ENCODE data around the gene SIX5. TPM values are rescaled to one million over a fixed set of nuclear protein-coding genes. Genes with fewer than 3 reads are reported as not detected.
A peak's percentile ranks its signal among the peaks of the same experiment; 100 is the strongest.

The SIX5 gene
- polyA plus RNA-seq, 4 donors: 15.9 to 32.4 (median 25.9) TPM

DNA sequence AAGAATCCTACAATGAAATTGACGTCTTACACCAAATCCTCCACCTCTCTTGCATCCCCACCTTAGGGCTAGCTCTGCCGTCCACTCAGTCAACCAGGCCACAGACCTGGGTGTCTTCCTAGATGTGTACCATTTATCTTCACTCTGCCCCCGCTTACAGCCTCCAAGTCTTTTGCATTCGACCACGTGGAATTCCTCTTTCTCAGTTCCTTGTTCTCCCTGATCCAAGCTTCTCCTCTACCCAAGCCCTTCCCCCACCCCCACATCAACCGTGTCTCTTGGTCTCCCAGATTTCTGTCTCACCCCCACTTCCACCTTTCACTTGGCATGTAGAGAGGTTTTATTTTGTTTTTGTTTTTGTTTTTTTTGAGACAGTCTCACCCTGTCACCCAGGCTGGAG is 24.8 kb upstream of the SIX5 start:
- DNase-seq (ENCODE audit: low read depth in 4 of 4, low spot score in 3 of 4): no peak

DNA sequence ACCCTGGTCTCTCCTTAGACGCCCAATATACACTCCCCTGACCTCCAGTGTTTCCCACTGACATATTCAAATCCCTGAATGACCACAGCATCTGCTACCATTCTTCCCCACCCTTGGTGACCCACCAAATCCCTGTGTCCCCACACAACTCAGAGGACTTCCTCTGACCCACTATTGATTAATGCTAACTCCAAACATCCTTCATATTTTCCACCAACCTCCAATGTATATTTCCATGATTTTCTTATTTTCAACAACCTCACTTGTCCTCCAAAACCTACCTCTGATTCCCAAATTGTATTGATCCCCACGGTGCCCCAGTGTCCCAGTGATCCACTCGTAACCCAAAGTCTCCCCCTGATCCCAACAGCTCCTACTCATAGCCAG is 24.1 kb upstream of the SIX5 start:
- DNase-seq (ENCODE audit: low read depth in 4 of 4, low spot score in 3 of 4): no peak

DNA sequence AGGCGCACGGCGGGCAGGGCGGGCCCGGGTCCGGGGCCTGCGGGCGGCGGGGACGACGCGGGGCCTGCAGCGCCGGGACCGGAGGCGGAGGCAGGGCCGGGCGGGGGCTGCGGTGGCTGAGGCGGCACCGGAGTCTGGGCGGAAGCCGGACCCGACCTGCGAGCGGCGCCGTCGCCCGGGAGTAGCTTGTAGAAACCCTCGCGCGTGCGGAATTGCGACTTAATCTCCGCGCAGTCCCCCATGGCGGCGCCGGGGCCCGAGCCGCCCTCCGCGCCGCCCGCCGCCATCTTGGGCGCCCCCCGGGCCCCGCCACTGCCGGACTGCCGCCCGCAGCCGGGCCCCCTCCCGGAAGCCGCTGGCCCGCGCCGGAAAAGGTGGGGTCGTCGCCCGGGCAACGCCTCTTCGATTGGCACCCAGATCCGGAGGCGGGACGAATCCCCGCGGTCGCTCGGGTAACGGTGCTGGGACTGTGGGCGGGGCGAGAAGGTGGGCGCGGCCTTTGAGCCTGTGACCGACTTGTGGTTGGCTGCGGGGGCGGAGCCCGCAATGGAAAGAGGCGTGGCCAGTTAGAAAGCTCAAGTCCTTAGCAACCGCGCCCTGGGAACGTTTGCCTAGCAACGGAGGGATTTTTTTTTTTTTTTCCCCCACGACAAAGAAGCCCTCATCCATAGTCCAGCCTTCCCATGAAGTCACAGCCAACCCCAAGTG is 23.6 kb upstream of the SIX5 start, which contains the start of gene DMWD:
Gene DMWD (minus strand): TSS at position 376 of the 708 bp plus-strand sequence. CDS start 89 bp downstream, at position 287.
- peak; percentile 95 to 98 (median 97) for DNase-seq (ENCODE audit: low read depth in 4 of 4, low spot score in 3 of 4)

DNA sequence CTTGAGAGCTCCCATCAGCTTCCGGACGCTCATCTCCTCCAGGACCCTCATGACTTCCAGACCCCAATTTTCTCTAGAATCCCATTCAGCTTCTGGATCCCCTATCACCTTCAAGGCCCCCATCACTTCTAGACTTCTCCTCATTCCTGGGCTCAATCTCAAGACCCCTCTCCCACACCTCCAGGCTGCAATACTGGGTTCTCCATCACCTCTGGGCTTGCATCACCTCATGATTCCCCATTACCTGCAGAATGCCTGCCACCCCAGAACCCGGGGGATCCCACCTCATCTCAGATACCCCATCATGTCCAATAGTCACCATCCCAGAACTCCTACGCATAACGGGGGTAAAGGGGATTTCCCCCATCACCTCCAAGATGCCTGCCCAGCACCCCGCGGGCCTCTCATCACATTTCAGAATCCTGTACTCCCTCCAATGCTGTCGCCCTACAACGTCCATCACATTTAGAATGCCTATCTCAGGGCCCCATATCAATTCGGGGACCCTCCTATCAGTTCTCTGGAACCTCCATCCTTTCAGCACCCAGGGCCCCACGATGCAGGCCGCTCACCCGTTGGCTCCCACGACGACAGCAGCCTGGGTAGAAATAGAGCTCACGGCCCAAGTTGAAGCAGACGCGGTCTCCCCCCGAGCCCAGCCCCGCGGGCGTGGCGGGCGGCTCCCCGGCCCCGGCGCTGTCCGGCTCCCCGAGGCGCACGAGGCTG is 22.9 kb upstream of the SIX5 start:
- no peak for DNase-seq (ENCODE audit: low read depth in 4 of 4, low spot score in 3 of 4)

DNA sequence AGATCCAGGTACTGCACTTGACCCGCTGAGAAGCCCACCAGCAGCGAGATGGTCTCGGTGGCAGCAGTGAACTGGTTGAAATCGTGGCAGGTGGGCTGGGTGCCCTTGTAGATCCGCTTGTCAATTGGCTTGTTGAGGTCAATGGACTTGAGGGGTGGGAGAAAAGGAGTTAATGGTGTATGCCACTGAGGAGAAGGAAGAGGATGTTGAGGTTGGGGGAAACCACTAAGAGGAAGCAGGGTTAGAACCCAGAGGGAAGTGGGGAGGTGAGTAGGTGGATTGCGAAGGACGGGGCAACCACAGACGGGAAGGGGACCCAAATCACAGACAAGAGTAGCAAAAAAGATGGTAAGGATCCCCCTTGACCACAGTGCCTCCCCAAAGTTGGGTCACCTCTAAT is 21.9 kb upstream of the SIX5 start:
- DNase-seq (ENCODE audit: low read depth in 4 of 4, low spot score in 3 of 4): no peak

DNA sequence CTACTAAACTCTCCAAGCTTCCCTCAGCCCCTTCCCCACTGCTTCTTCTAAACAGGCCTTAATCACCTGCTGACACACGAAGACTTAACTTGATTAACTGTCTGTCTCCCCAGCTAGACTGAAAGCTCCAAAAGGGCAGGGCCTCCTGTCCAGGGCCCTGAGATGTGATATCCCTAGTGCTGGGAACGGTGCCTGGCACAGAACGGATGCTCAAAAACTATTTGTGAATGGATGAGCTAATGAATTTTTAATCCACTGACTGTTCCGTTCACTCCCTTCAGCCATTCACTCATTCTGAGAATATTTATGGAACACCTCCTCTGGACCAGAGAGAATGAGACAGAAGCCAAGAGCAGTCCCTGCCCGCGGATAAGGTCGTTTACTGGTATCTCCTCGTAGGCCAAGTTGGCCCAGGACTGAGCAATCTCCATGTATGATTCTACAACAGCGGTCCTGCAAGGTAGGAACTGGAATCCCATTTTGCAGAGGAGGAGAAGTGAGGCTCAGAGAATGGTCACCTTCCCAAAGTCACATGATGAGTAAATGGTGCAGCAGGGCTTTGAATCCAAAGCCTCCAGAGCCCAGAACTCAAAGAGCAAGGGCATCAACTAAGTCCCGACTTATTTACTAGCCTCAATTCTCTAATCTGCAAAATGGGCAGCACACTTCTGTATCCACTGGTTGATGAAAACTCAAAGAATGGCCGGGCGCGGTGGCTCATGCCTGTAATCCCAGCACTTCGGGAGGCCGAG is 20.2 kb upstream of the SIX5 start:
- DNase-seq (ENCODE audit: low read depth in 4 of 4, low spot score in 3 of 4): no peak

DNA sequence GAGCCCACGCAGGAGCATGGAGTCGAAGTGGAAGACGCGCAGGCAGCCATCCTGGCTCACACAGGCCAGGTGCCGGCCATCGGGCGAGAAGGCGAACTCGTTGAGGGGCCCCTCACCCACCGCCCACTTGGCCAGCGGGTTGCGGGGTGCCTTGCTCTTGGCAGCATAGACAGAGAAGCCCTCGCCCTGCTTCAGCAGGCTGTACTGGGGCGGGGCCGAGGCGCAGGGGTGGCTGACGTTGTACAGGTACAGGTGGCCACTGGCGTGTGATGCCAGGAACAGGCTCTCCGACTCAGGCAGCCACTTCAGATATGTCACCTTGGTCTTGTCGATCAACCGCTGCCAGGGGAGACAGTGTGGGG is 17.5 kb upstream of the SIX5 start:
- DNase-seq (ENCODE audit: low read depth in 4 of 4, low spot score in 3 of 4): no peak

DNA sequence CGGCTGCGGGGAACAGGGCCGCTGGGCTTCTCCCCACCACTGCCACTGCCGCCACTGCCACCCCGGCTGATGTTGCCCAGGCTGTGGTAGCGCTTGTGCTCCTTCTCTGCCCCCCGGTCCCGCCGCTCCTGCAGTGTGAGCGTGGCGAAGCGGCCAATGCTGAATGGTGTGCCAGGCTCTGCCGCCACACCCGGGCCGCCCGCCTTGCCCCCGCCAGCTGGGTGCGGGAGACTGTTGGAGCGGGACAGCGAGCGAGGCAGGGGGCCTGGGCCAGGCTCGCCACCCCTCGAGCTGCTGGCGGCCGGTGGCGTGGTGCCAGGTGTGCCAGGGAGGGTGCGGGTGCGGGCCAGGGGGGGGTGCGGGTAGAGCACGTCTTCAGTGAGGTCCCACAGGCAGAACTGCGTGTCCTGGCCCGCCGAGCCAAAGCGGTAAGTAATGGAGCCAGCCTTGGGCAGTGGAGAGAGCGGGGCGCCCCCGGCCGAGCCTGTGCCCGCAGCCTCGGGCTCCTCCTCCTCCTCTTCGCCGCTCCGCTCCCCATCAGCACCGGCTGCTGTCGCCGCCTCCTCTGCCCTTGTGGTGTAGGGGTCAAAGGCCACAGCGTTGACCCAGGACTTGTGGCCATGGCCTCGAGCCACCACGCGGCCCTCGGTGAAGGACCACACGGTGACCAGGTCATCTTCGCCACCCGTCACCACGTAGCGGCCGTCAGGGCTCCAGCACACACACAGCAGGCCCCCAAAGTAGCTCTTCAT is 16.9 kb upstream of the SIX5 start:
- DNase-seq (ENCODE audit: low read depth in 4 of 4, low spot score in 3 of 4): no peak

DNA sequence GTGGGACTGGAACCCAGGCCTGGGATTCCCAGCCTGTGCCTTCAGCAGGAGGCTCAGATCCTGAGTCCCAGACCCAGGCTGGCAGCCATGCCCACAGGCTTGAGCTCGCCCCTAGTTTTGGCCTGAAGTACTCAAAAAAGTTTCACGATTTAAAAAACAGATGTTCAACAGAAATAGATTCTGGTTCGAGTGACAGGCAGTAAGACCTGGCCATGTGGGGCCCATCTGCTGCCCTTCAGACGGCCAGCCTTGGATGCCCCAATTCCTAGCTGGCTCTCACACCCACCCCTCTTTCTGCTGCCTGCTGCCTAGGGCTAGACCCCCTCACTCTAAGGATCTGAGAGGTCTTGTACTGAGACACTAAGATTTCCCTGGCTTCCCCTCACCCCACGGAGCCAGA is 16.0 kb upstream of the SIX5 start:
- DNase-seq (ENCODE audit: low read depth in 4 of 4, low spot score in 3 of 4): no peak

DNA sequence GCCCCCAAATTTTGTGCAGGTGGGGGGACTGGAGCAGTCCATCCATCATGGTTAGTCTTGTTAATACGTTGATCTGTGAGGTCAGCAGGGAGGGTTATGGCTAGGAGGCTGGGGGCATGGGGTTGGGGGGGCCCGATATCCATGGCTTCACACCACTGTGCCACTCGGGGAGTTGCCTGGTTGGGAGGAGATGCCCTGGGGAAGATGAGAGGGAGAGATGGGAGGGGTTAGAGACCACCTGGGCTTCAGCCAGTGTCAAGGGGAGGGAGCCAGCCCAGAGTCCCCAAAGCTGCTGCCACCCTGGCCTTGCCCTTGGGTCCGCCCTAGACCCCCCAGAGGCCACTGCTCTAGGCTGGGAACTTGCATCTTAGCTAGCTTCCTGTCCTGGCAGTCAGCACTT is 15.0 kb upstream of the SIX5 start:
- DNase-seq (ENCODE audit: low read depth in 4 of 4, low spot score in 3 of 4): no peak

DNA sequence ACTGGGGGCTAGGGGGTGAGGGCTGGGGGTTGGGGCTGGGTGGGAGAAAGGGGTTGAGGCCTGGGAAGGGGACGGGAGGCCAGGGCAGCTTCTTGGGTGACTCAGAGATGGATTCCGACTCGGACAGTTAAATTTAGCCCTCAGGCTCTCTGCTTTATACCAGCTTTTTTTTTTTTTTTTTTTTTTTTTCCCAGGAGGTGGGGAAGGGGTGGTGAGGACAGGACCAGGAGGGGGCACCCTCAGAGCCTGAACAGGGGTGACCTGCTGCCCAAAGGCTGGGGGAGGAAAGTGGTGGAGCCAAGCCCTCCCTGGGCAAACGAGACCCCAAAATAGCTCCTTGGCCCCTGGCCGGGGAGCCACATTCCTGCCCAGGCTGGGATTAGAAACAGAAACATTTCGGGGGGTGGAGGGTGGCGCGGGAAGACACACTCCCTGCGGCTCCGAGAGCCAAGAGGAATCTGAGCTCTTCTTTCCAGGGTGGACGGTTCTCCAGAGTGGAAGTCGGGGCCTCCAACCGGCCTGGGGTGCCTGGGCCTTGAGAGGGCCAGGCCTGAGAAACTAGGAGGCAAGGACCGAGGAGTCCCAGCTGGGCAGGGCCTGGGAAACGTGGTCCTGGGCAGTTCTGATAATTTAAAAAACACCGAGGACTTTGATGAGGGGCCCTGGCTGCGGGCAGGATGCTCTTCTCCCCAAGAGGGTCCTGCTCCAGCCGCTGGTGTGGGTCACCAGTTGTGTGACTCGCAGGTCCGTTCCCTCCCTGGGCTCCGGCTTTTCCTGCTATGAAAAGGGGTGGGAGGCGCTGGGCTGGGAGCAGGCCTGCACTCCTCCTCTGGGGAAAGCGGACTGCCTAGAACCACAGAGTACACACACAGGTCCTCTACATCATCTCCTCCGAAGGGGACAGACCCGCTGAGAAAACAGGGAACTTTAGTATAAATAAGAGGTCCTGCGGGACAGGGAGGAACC is 14.1 kb upstream of the SIX5 start:
- no peak for DNase-seq (ENCODE audit: low read depth in 4 of 4, low spot score in 3 of 4)

DNA sequence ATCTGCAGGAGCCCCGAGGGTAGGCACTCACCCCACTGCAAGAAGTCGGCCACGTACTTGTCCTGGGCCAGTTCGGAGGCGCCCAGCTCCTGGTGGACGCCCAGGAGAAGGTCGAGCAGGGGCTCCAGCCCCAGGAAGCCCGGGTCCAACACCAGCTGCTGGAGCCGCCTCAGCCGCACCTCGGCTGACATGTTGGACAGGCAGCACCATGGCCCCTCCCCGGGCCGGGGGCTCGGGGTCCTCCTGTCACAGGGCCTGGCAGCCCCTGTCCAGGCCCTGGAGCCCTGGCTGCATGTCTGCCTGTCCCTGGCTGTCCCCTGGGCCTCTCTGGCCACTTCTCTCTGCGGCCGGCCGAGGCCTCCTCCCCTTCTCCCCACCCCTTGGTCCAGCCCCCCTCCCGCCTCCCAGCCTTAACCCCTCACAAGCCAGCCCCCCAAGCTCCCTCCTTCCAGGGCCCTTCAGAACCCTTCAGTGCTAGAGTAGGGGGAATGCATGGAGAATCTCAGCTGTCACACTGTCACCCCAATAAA is 13.2 kb upstream of the SIX5 start, which contains the start of gene DMPK:
Gene DMPK (minus strand): TSS at position 329 of the 530 bp plus-strand sequence. CDS start 138 bp downstream, at position 191.
- no peak for DNase-seq (ENCODE audit: low read depth in 4 of 4, low spot score in 3 of 4)

DNA sequence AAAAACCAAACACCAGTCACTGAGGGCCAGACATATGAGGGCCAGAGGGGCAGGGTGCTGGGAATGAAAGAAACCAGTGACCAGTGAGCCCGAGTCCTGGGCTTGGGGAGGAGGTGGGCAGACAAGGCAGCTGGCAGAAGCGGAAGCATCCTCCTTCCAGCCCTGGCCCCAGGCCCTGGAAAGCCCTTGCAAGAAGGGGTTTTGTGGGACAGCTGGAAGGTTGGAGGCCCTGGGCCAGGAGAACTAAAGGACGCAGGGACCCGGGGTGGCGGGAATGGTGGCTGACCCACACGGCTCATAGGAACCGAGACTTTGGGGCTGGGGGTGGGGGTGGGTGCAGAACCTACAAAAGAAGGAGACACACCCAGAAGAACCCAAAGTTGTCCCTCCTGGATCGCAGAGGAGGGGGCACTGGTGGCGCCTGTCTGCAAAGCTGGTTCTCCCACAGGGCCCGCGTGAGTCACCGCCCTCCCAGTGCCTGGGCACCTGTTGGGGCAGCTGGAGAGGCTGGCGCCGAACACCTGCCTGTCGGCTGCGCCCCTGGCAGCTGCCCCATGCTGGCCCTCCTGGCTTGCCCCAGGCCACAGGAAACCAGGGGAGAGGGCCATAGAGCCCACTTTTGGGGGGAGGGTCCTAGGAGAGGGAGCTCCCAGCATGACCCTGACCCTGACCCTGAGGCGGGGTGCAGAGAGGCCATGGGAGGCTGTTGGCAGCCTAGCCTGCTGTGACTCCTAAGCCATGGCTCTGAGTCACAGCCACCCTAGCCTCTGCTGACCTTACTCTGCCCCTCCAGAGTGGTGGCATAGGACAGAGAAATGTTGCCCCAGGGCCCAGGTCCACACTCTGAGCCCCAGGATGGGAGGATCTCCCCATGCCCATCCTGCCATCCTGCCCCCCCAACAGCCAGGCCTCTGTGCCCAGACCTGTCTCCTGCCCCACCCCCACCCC is 12.4 kb upstream of the SIX5 start:
- no peak for DNase-seq (ENCODE audit: low read depth in 4 of 4, low spot score in 3 of 4)

DNA sequence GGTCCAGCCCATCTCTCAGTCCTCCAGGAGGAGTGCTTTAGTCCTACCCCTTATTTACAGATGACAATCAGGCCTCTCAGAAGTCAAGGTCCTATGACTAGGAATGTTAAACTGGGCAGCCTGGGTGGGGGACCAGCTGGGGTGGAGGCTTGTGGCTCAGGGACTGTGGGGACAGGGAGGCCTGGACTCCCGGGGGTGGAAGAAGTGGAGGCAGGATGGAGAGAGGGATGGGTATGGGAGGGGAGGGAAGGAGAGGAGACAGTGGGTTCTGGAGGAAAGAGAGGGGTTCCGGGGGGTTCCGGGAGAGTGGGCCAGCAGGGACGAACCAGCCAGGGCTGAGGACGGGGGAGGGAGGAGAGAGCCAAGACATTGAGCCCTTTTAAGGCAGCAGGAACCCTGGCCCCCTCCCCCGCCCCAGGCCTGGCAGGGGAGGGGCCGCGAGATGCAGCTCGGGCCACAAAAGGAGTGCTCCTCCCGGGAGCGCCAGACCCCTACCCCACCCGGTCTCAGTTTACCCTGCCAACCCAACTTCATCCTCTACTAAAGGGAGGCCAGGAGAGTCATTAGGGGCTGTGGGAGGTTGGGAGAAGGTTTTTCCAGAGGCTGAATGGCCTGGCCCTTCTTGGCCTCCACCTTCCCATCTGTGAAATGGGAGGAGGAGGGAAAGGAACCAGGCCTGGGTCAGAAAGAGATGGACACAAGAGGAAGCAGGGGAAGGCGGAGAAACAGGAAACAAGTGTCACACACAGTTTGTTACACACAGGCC is 11.6 kb upstream of the SIX5 start:
- DNase-seq (ENCODE audit: low read depth in 4 of 4, low spot score in 3 of 4): no peak

DNA sequence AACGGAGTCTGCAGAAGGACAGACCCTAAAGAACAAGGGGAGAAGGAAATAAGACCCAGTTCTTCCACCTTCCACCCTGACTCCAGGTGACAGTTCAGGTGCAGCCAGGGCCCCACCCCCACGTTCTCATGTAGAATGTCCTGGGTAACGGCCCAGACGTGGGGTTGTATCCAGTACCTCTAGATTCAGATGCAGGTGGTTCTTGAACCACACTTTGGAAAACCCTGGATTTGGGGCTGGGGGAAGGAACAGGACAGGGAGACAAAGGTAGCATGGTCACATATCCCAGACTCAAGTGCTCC is 11.0 kb upstream of the SIX5 start:
- no peak for DNase-seq (ENCODE audit: low read depth in 4 of 4, low spot score in 3 of 4)

DNA sequence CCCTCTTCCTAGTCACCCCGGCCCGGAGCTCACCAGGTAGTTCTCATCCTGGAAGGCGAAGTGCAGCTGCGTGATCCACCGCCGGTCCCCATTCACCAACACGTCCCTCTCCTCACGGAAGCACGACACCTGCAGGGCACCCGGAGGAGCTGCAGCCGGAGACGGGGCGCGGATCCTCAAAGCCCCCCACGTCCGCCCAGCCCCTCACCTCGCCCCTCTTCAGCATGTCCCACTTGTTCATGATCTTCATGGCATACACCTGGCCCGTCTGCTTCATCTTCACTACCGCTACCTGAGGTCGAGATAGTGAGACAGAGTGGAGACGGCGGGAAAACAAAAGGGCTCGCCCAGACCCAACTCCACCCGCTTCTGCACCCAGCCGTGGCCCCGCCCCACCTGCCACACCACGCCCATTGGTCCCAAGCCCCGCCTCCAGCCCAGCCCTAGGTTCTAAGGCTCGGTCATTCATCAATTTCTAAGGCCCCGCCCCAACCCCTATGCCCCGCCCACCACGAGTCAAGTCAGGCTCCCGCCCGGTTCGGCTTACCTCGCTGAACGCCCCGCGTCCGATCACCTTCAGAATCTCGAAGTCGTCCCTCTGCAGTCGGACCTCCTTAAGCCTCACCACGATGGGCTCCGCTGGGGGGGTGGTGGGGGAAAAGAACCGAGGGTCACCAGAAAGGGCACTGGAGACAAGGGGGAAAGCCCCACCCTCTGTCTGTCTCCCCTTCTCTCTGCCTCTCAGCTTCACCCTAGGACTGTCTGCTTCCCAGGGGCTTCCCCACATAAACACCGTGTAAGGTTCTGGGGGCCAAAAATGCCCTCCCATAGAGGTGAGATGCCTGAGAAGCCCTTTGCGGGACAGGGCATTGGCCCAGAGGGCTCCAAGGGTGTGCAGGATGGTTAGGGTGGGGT is 10.4 kb upstream of the SIX5 start:
- DNase-seq (ENCODE audit: low read depth in 4 of 4, low spot score in 3 of 4): peak in 1 of 4 donors; percentile 58

Measured in left renal pelvis (tissue), 4 donors.